SHP77 (cell line): Measurements from ENCODE around the gene ATOX1.
A peak's percentile ranks its signal among the peaks of the same experiment; 100 is the strongest.

Experiments used
- DNase-seq, 2 experiments: peaks; one replicate each; lab custom pipeline; 2025; lab: John Stamatoyannopoulos, UW

The ATOX1 gene

DNA sequence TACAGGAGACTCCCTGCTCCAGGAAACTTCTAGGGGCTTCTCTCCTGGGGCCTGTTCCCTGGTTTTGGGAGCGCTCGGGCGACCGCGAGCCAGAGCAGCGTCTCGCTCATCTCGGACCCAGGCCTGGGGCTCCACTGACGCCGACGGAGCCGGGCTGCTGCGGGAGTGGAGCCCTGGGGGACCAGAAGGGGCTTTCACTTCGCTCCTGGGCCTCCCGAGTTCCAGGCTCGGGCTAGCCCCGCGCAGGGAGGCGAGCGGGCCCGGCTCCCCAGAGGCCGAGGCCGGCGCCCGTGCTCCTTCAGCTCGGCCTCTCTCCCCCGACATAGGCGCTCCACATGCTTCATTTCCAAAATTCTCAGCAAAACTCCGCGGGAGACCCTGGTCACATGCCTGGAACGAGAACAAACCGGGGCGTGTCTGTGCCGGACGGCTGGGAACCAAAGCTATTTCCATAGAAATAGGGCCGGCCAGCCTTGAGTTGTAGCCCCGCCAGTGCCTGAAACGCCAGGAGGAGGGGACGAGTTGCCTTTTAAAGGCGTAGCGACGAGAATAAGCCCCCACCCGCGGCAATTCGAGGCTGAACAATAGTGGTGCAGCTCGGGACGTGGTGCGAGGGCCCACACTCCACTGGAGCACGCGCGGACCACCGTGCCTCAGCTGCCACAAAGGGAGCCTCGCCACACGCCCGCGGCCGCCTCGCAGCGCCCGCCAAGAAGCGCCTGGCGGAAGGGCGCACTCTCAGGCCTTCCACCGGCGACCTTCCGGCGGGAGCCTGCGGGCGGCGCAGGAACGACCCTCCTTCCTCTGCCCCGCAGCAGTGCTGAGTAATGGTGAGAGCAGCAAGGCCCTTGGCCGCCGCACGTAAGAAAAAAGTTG is 12.2 kb upstream of the ATOX1 start:
- DNase-seq = peak; percentile 62 to 73

DNA sequence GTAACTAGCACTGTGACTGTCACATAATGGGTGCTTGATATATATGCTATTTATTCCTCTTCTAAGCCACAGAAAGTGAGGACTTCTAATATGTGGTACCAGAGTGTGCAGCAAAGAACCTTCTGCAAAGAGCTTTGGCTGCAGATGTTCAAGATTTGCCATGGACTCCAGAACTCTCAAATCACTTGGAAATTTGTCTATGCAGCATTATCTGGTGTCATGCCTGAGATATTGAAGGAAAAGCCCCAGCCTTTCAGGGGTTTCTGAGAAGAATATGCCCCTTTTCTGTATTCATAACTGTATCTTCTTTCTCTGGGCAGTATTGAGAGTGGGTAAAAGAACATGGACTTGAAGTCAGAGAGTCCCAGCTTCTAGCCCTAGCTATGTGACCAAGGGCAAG is 8.5 kb upstream of the ATOX1 start:
- DNase-seq = no peak

DNA sequence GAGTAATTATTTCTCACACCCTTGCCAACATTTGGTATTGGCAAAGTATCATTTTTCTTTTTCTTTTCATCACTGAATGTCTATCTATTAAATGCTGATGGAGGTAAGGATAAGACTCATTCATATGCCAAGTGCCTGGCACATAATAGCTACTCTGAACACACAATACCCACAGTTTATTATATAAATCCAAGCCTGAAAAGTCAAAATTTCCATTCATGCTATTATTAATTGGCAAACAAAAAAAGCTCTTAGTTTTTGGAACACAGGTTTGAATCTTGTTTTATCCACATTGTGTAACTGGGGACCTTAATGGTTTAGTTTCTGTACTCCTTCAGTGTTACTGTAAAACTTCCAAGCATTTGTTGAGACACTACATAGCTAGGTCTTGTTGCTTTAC is 6.4 kb upstream of the ATOX1 start:
- DNase-seq = no peak

DNA sequence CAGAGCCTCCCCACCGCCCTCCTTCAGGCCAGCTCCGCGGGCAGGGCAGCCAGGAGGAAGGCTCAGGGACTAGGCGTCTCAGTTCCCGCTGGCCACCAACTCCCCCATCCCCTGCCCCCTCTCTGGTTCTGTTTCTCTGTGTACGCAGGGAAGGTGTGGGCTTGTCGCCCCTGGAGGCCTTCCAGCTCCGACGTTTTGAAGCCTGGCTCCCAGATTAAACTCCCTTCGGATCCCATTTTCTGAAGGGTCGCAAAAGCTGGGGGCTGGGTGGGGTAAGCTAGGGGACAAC is 346 bp downstream of the ATOX1 start:
- DNase-seq = no peak

DNA sequence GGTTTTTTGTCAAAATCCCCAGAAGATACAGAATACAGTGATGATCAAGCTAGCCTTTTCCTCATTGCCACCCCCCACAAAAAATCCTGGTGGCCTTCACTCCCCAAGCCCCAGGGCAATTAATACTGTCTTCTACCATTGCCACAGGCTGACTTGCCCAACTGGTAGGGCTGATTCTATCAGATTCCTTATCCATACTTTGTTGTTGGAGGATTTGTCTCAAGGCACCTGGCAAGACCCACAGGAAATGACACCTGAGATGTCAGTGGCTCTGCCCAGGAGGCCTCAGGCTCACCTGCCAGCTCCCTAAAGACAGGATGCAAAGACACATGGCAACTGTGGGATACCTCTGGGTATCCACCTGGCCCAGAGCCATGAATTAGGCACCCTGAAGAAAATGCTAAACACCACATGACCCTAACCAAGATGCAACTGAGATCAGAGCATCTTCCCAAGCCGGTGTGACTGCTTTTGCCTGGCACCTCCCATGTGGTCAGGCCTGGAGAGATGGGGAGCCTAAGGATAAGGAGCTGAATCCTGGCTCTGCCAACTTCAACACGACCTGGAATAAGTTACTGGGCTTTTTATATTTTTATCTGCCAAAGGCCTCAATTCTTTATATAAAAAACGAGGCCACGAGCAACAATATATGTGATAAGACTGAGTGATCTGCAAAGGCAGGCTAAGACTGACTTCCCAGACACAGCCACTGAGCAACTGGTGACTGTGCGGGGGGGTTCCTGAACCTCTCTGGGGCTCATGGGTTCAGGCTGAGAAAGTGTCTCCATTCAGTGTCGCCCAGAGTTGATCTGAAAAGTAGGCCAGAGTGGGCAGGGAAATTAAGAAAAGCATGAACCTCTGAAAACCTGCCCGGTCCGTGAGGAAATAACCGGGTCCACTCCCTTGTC is 944 bp downstream of the ATOX1 start:
- no peak for DNase-seq

DNA sequence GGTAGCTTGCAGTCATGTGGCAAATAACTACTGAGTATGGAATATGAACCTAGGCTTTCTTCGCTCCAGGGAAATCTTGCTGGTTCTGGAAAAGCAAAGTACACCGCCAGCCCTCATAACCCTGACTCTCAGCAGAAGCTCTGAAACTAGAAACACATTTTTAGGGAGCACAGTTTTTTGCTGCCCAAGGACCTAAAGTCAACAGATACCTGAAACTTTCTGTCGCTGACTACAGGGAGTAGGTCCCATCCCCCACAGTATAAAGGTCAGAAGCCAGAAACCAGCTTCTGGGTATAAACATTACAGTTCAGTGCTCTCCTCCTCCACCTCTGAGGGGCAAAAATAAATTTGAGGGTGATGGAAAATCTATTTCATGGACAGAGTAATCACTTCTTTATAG is 3.0 kb downstream of the ATOX1 start:
- DNase-seq = no peak

DNA sequence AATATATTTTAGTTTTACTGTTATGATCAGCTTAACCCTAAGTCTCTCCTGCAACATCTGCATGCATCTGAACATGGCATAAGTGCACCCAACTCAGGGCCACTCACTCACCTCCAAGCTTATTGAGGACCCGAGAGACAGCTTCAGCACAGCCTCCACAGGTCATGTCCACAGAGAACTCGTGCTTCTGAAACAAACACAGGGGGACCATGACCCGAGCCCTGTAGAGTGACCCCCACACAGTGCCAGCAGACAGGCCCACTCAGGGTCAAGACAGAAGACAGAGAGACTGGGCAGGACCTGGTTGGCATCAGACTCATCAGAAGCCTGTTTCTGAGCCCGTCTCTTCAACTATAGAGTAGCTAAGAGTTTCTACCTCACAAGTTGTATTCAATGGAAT is 6.8 kb downstream of the ATOX1 start:
- no peak for DNase-seq

DNA sequence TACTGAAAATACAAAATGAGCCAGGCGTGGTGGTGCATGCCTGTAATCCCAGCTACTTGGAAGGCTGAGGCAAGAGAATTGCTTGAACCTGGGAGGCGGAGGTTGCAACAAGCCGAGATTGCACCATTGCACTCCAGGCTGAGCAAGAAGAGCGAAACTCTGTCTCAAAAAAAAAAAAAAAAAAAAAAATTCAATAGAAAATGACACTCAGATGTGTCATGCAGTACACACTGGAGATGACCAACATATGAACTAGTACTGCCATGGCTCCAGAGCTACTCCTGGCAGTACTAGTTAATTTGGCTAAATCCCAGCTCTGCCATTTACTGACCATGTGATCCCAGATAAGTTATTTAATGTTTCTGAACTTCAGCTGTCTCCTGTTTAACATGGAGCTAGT is 7.3 kb downstream of the ATOX1 start:
- no peak for DNase-seq

DNA sequence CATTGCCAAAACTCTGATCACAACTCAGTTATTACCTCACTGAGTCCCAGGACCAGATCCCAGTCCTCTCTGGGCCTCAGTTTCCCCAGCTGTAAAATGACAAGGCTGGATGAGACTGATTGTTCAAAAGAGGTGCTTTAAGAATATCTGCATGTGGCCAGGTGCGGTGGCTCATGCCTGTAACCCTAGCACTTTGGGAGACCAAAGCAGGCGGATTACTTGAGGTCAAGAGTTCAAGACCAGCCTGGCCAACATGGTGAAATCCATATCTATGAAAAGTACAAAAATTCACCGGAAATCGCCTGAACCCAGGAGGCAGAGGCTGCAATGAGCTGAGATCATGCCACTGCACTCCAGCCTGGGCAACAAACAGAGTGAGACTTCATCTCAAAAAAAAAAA is 8.3 kb downstream of the ATOX1 start:
- no peak for DNase-seq

DNA sequence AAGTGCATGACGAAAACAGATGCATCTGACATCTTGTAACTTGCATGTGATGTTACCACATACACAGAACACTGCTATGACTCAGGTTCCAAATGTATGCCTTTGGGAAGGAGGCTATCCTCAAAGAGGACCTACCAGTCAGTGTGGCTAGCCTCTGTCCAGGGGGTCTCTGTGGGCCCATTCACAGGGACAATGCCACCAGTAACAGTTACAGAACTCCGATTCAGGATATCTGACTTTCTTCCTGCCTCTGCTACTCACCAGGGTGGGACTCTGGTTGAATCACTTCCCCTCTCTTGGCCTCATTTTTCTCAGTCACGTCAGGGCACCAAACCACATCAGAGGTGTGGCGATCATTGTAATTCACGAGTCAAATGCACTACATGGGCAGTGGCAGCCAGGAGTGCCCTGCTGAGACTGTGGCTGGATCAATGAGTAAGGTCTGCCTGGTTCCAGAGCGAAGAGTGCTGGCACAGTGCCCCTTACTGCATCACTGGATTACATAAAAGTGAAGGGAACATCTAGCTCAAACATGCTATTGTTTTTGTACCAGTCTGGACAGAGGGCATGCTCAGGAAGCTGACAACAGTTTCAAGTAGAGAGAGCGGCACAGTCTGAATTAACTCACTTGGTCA is 13.2 kb downstream of the ATOX1 start:
- no peak for DNase-seq

DNA sequence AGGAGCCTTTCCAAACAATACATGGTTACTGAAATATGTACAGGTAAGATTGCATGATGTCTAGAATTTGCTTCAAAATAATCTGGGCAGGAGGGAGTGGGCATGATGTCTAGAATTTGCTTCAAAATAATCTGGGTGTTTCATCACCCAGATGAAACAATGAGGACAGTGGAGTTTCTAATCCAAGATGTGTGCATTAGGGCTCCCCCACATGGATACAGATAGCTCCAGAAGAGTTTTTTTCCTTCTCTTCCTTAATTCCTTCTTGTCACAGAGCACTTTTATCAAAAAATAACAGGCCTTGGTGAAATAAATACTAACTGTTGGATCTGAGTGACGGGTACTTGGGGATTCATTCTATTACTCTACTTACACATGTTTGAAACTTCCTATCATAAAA is 14.9 kb downstream of the ATOX1 start:
- no peak for DNase-seq

DNA sequence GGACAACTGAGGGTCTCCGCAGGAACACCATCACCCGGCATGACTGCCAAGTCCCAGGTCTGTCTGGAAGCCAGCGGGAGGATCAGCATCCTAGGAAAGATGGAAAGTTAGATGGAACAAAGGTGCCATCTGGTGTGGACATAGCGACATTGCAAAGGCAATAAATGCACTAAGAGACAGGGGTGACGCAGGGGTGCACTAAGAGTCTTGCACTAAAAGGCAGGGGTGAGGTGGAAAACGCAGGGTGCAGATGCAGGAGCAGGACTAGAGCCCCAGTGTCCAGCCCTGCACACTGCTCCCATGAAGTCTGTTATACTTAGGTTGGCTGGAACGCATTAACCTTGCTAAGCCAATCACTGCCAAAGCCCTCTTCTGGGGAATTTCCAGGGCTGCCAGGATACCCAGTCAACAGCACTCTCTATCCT is 15.5 kb downstream of the ATOX1 start:
- DNase-seq = peak; percentile 7 to 23

DNA sequence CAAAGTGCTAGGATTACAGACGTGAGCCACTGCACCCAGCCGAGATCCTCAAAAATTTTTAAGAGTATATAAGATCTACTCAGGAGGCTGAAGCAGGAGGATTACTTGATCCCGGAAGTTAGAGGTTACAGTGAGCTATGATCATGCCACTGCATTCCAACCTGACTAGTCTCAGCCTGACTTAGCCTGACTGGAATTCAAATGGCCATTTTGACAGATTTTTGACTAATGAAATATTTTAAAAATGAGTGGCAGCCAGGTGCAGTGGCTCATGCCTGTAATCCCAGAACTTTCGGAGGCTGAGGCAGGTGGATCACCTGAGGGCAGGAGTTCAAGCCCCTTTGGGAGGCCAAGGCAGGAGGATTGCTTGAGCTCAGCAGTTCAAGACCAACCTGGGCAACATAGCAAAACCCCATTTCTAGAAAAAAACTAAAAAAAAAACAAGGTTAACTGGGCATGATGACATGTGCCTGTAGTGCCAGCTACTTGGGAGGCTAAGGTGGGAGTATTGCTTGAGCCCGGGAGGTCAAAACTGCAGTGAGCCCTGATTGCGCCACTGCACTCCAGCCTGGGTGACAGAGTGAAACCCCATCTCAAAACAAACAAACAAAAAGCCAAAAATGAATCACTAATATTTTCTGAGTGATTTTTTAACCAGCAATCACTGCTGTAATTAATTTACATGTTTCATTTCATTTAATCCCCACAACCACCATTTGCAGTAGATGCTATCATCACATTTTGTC is 16.6 kb downstream of the ATOX1 start:
- no peak for DNase-seq

DNA sequence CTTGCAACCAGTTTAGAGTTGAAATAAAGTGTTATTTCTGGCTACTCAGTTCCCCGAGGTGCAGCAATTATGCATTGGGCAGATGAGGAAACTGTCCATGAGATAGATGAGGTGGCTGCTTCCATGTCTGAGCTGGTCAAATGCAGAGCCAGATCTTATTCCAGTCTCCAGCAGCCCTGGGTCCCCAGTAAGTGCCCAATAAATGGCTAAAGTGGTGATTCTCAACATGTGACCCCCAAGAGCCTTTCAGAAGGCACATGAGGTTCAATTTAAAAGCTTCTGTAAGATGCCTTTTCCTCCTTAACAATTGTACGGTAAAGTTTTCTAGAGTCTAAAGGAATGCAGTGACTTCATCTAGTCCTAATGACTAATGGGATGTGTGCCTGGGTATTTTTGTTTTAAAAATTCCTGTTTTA is 17.5 kb downstream of the ATOX1 start:
- no peak for DNase-seq

DNA sequence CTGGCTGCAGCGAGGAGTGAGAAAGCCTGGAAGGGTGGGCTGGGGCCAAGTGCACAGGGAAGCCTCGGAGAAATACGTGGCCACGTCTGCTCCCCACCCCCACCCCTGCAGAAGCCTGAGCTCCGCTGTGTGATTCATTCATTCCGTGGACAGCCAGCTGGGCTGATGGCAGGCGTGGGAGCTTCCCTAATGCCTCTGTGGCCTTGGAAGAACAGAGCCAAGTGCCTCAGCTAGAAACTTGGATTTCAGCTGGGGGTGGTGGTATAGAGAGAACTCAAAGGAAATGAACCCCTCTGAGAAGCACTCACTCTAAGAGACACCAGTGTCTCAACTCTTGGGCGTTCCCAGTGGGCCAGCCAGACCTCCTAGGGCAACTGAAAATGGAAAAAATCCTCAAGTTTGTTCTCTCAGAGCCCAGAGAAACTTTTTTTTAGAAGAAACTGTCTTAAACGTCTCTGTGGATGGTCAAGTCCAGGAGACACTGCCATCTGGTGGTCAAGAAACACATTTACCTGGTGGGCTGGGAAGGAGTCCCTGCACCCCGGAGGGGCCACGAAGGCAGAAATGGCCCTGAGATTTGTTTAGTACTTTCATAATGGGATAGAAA is 18.0 kb downstream of the ATOX1 start:
- DNase-seq = peak; percentile 6 to 20

DNA sequence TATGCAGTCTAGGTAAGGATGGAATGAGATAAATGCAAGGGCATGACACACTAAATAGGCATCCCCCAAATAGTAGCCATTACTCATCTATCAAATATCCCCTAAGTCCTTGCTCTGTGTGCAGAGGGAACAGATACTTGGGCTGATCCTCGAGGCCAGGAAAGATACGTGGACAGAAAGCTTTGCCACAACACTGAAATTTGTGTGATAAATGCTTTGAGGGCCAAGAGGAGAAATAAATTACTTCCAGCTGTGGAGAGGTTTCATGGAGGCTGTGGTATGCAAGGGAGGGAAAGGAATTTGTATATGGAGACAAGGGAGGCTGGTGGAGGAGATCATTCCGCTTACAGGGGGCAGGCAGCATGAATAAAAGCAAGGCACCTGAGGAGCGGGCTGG is 18.5 kb downstream of the ATOX1 start:
- no peak for DNase-seq

DNA sequence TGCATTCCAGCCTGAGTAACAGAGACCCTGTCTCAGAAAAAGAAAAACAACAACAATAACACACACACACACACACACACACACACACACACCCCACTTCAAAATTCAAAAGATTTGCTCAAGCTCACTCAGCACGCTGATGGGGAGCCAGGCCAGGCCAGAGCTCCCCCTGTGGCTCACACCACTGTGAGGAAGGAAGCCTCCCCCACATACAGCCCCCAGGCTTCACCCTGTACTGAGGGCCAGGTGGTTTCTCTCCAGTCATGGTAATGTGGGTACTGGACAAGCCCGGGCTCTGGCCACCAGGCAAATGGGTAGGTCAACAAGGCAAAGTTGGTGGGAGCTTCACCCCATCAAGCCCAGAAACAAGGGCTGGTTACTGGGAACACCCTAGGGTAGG is 19.0 kb downstream of the ATOX1 start:
- DNase-seq = no peak

DNA sequence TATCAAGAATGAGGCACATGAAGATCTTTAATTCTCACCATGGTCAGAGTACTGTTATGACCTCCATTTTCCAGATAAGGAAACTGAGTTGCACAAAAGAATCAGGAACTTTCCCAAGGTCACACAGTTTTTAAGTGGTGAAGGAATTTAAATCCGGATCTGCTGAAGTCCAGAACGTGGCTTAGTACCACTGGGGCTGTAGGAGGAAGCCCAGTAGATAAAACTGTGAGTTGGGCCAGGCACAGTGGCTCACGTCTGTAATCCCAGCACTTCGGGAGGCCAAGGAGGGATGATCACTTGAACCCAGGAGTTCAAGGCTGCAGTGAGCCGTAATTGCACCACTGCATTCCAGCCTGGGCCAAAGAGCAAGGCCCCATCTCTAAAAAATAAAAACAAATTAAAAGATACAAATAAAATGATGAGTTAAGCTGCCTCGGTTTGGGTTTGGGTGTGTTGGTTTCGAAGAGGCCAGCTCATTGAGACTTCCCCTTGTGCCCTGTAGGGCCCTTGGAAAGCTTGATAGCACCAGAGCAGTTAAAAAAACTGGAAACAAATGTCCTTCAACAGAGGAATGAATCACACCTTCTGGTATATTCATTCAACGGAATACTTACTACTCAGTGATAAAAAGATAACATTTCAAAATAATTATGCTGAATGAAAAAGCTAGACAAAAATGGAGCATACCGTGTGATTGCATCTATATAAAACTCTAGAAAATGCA is 20.1 kb downstream of the ATOX1 start:
- DNase-seq = no peak

DNA sequence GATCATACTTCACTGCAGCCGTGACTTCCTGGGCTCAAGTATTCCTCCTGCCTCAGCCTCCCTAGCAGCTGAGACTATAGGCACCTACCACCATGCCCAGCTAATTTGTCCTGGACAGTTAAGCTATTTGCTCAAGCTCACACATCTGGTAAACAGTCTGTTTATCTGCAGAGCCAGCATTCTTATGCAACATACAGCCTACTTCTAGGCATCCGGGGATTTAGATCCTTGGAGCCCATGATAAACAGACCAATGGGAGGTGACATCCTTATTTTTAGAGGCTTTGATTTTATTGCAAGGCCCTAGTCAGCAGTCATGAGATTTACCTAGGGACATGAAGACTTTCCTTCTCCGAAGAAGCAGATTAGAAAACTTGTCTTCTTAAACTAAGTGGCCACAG is 21.0 kb downstream of the ATOX1 start:
- DNase-seq = no peak

DNA sequence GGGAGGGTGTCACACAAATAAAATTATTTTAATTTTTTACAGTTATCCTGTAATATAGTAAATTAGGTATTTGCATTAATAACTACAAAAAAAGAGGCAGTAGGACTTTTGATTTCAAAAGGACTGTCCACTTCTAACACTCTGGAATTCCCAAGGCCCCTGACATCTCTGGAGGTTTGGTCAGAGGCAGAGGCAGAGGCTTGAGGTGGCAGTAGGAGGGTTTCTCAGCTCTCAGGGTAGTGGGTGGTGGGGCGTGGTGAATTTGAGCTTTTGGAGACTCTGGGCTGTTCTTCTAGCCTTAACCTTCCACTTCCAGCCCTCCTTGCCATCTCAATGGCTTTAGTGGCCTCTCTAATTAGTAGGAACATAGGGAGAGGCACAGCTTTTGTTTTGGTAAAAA is 22.8 kb downstream of the ATOX1 start:
- no peak for DNase-seq

DNA sequence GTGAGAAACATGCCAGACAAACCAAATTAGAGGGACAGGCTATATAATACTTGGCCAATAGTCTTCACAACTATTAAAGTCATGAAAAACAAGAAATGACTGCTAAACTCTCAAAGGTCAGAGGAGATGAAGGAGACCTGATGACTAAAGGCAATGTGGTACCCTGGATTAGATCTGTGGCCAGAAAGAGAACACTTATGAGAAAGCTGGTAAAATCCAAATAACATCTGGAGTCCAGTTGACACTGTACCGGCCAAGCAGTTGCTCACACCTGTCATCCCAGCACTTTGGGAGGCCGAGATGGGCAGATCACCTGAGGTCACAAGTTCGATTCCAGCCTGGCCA is 24.4 kb downstream of the ATOX1 start:
- DNase-seq = no peak
